Measurements from ENCODE around the gene CRYBA4. TPM values are rescaled to one million over a fixed set of nuclear protein-coding genes. Genes with fewer than 3 reads are reported as not detected.

CRYBA4 gene
- total RNA-seq, 1 donor from 2014 or later, result not detected

DNA sequence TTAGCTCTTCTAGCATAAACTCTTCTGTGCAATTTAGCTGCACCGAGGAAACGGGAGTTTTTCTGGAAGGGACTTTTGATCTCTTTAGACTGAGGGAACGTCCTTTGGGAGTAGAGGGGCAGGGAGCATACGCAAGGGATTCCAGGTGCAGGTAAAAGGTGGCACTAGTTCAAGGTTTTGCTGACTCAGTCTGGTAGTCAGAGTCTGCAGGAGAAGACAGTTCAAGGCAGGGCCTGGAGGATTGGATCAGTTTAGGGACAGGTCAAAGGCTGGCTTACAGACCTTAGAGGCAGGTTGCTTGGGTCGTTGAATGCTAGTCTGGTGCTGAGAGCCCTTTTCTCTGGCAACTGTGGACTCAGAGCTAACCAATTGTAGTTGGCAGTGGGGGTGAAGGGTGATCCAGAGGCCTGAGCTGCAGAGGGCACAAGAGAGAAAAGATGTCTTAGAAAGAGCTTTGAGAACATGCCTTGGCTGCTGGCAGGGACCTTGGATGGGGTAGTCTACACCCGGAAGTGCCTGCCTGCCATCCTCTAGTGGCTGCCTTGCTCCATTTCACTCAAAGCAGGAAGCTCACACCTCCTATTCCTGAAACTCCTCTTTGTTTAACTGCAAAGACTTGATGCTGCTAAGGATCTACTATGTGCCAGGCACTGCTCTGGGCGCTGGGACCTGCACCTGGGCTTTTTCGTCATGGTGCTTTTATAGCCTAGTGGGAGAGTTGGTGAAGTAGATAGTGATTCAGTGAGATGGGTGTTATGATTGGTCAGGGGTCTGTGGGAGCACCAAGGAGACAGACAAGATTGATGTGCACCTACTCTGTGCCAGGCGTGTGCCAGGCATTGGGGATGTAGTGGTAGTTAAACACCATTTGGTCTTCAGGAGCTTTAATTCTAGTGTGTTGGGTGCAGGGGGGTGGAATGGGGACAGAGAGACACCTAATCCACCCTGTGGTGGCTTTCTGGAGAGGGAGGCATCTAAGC is 52.7 kb downstream of the CRYBA4 start:
- Mint-ChIP-seq H3K36me3 (ENCODE audit: low read depth) (peaks cover 33% of the 10 kb centered on the region), H3K4me3 (ENCODE audit: low read depth) (peak overlapping the region; percentile 93), H3K9me3 (no peaks in the 10 kb centered on the region), H3K4me1 (ENCODE audit: low read depth) (peaks cover 56% of the 10 kb centered on the region), H3K27ac (peak overlapping the region; percentile 94), H3K27me3 (ENCODE audit: low read depth) (no peaks in the 10 kb centered on the region)
- DNase-seq (ENCODE audit: low spot score), result no peak
- intact Hi-C loops (cut with micrococcal nuclease), result loop anchor here (5.0 to 10.0 kb wide), 3 partner anchors 82 to 1600 kb away; partner anchors contain the start of genes HPS4, SRRD and TPST2

DNA sequence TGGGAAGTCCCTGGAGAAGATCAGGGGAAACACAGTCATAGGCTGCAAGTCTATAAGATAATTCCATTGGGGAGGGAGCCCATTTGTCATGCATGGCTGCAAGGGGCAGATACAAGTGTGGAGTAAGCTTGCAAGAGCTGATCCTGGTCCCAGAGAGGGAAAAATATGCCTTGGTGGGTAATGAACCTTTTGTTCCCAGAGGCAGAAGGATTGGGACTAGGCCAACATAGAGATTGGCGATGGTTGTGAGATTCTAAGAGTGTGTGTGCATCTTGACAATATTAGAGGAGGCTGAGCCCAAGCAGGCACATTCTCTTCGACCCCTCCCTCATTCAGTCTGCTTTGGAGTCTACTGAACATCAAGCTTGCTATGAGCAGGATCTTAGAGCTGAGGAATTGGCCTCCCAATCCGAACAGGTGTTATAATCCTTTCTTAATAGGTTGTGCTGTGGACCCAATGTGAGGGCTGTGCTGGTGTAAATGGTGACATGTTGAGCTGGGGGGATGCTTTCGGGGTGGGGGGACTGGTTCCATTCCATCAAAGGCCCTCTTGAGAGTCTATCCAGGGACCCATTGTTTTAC is 54.0 kb downstream of the CRYBA4 start:
- H3K27me3 Mint-ChIP-seq (ENCODE audit: low read depth), result no peaks in the 10 kb centered on the region
- H3K9me3 Mint-ChIP-seq, result no peaks in the 10 kb centered on the region
- intact Hi-C loops (cut with micrococcal nuclease), result loop anchor here (10.0 kb wide), 1 partner anchor 1601 kb away; no protein-coding TSS in a partner anchor
- H3K4me1 Mint-ChIP-seq (ENCODE audit: low read depth), result peaks cover 48% of the 10 kb centered on the region
- H3K27ac Mint-ChIP-seq, result peak overlapping the region; percentile 94
- peak overlapping the region; percentile 93 for H3K4me3 Mint-ChIP-seq (ENCODE audit: low read depth)
- peaks cover 34% of the 10 kb centered on the region for H3K36me3 Mint-ChIP-seq (ENCODE audit: low read depth)
- DNase-seq (ENCODE audit: low spot score), result no peak

DNA sequence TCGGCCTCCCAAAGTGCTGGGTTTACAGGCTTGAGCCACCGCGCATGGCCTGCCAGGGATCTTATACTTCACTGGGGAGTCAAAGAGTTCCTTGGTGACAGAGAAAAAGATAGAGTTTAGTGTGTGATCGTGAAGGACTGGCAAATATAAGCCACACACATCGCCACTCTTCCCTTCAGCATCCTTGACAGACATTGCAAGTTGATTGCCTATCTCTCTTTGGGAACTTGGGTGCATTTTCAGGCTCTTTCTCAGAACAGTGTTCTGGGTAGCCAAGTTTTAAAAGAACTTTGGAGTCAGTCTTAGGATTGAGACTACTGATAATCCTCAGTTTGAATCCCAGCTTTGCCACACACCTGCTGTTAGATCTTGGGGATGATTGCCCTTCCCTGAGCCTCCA is 55.5 kb downstream of the CRYBA4 start:
- DNase-seq (ENCODE audit: low spot score), result no peak
- intact Hi-C loops (cut with micrococcal nuclease), result loop anchor here (10.0 kb wide), 1 partner anchor 1602 kb away; no protein-coding TSS in a partner anchor

DNA sequence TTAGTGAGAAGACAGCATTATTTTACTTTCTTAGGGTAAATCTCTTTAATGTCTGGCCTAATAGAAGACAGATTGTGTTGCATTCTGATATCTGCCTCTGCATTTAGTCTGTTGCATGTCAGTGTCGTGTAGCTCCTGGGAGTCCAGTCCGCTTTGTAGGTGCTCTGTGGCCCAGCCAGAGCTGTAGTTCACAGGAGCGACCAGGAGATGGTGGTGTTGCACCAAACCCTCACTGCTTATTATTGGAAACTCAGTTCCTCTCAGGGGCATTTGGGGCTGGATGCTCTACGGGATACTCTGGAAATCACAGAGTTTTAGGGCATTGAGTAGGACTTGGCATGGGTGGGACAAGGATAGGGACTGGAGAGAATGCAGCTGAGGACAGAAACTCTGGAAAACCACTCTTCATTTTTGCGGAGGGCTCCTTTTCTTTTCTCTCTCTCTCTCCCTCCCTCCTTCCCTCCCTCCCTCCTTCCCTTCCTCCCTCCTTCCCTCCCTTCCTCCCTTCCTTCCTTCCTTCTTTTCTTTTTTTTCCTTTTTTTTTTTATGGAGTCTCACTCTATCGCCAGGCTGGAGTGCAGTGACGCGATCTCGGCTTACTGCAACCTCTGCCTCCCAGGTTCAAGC is 57.4 kb downstream of the CRYBA4 start:
- H3K4me3 Mint-ChIP-seq (ENCODE audit: low read depth), result no peak overlapping the region
- peaks cover 56% of the 10 kb centered on the region for H3K36me3 Mint-ChIP-seq (ENCODE audit: low read depth)
- H3K9me3 Mint-ChIP-seq, result no peaks in the 10 kb centered on the region
- DNase-seq (ENCODE audit: low spot score), result peak; percentile 64
- intact Hi-C loops (cut with micrococcal nuclease), result loop anchor here (10.0 kb wide), 1 partner anchor 1604 kb away; no protein-coding TSS in a partner anchor
- H3K27me3 Mint-ChIP-seq (ENCODE audit: low read depth), result no peaks in the 10 kb centered on the region
- peak overlapping the region; percentile 39 for H3K27ac Mint-ChIP-seq
- peaks cover 23% of the 10 kb centered on the region for H3K4me1 Mint-ChIP-seq (ENCODE audit: low read depth)

More for the DNA sequence above, 55.5 kb downstream of the CRYBA4 start:
- Mint-ChIP-seq H3K27me3 (ENCODE audit: low read depth) (no peaks in the 10 kb centered on the region), H3K36me3 (ENCODE audit: low read depth) (peaks cover 48% of the 10 kb centered on the region), H3K9me3 (no peaks in the 10 kb centered on the region), H3K27ac (no peak overlapping the region), H3K4me3 (ENCODE audit: low read depth) (no peak overlapping the region), H3K4me1 (ENCODE audit: low read depth) (peaks cover 34% of the 10 kb centered on the region)

Other genes starting within 250 kb of the CRYBA4 start
- gene ASPHD2, start 192.7 kb upstream of the CRYBA4 start, total RNA-seq, result 14.2 and 14.5 TPM in 2 replicates
- gene HPS4, start 138.2 kb upstream of the CRYBA4 start, total RNA-seq, result 39.0 and 39.4 TPM in 2 replicates
- 21.6 and 23.0 TPM in 2 replicates for gene SRRD, start 138.1 kb upstream of the CRYBA4 start, total RNA-seq
- gene TFIP11, start 109.5 kb upstream of the CRYBA4 start, total RNA-seq, result 49.7 and 55.0 TPM in 2 replicates
- gene TPST2, start 31.8 kb upstream of the CRYBA4 start, total RNA-seq, result 13.7 and 14.2 TPM in 2 replicates
- gene CRYBB1, start 3.9 kb upstream of the CRYBA4 start, total RNA-seq, result not detected in 2 replicates
- 11.9 and 13.0 TPM in 2 replicates for gene MIAT, start 35.6 kb downstream of the CRYBA4 start, total RNA-seq

Measured in activated T-helper 2 cell treated with anti-CD3 and anti-CD28 coated beads, Interferon-gamma antibody, Interleukin-2, Interleukin-4, amounts not matched to agents 10 μg/mL and 5 μg/mL and 100 μg/mL, durations not matched to agents 14 hours and 24 hours and 36 hours (primary cell).